Posterior cingulate gyrus (tissue), 11 donors: Measurements from ENCODE around the gene ENO3.
A peak's percentile ranks its signal among the peaks of the same experiment; 100 is the strongest.

Experiments
- DNase-seq, 10 donors: peaks; one replicate each; pipeline versions ENCODE4 v3.0.0 to v3.0.0-alpha.2; 2020 to 2021; ENCODE audit warnings: mixed read lengths in 3 of 10
- intact Hi-C: fragments of 100-400 bp; cut with DNase I; formaldehyde crosslinking; loops from one replicate; pipeline ENCODE4 v1.15.1; 2023

The ENO3 gene

DNA sequence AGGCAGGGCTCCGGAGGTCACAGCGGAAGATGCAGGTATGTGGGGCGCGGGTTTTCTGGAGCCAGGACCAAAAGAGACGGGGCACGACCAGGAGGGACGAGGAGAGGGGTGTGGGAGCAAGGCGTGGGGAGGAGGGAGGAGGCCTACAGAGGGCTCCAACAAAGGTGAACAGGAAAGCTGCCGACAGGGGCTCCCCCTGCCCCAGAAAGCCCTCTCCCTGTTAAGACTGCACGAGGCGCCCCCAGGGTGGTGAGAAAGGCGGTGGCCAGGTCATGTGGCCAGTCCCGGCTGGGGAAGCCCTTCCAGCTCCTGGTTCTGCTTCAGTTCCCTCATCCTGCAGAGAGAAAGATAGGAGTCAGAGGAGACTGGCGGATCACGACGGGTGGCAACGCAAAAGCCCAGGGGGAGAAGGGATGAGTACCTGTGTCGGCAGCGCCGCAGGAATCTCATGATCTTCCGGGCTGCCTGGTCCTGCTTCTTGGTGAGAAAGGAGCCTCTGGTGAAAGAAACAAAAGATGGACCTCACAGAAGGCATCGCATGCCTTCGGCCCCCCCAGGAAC, 17.6 kb downstream of the ENO3 start:
- intact Hi-C loops = loop anchor here (10.0 kb wide), 1 partner anchor 64 kb away; the partner anchor contains the start of gene CHRNE

DNA sequence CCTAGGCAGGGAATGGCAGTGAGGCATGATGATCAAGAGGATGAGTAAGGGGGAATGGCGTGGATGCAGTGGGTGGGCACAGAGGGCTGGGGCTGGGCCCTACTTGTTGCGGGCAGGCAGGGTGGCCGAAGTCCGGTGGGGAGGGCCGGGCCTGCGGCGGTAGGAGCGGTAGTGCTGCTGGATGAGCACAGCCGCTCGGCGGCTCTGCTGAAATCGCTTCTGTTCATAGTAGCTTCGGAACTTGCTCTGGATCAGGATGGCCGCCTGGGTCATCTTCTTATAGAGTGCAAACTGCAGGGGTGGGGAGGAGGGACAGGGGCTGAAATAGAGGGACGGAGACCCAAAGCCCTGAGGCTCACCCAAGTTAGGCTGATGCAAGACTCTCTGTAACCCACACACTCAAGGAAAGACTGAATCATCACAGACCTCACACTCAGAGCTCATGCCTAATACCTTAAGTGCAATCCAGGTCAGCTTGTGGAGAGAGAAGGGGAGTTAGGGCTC, 18.2 kb downstream of the ENO3 start:
- peak in 2 of 10 donors; percentile 81 to 88 for DNase-seq

More for the DNA sequence above, 17.6 kb downstream of the ENO3 start:
- DNase-seq = peak in 3 of 10 donors; percentile 29 to 77 (median 68)

DNA sequence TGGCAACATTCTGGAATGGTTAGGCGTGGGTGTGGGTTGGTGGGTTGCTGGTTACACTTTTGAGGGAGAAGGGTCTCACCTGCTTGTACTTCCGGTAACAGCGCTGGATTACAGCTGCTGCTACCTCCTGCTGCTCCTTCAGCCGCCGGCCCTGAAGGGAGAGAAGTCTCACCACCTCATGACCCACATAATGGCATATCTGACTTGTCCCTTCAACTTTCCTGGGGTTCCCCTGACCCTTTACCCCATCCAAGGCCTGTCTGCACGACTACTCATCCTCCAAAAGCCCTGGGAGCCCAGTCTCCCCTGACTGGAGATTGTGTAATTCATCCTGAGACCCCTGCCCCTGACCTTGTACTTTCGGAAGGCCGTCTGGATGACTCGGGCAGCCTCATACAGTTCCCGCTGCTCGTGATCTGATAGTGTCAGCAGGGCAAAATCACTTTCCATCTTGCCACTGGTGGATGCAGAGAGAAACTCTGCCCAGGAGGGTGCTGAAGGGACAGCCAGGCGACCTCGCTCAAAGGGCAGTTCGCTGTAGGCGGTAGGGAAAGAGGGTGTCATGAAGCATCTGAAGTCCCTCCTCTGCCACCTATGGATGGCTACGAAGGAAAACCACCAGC, 18.7 kb downstream of the ENO3 start:
- DNase-seq = peak in 1 of 10 donors; percentile 52
- intact Hi-C loops = loop anchor here (10.0 kb wide), 1 partner anchor 65 kb away; the partner anchor contains the start of gene CHRNE

More for the DNA sequence above, 18.2 kb downstream of the ENO3 start:
- intact Hi-C loops = loop anchor here (10.0 kb wide), 1 partner anchor 64 kb away; the partner anchor contains the start of gene CHRNE

DNA sequence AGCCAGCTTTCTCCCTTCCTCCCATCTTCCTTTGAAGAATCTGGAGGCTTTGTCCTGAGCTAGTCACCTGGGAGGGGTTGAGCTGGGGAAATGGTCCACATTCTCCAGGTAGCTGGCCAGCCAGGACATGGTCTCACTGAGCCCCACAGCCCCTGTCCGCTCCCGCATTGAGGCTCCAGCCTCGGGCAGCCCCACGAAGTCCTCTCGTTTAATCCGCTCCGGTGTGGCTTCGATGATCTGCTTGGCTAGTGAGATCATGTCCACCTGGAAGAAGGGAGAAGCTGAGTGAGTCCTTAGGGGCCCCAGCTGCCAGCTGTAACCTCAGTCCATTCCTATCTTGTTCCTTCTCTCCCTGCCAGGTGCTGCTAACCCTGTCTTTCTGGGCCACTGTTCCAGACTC, 19.4 kb downstream of the ENO3 start:
- intact Hi-C loops = no loop called here
- DNase-seq = peak in 1 of 10 donors; percentile 49

DNA sequence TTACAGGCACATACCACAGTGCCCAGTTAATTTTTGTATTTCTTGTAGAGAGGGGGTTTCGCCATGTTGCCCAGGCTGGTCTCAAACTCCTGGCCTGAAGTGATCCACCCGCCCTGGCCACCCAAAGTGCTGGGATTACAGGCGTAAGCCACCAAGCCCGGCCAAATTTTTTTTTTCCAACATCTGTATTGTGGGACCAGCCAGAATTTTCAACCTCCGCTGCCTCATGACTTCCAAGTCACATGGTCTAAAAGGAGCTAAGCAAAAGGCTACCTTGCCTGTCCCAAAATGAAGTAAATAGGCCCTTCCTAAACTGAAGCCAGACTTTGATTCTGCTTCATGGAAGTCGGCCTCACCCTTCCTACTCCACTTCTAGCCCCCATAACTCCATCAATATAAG, 20.9 kb downstream of the ENO3 start:
- intact Hi-C loops = no loop called here
- peak in 1 of 10 donors; percentile 71 for DNase-seq

DNA sequence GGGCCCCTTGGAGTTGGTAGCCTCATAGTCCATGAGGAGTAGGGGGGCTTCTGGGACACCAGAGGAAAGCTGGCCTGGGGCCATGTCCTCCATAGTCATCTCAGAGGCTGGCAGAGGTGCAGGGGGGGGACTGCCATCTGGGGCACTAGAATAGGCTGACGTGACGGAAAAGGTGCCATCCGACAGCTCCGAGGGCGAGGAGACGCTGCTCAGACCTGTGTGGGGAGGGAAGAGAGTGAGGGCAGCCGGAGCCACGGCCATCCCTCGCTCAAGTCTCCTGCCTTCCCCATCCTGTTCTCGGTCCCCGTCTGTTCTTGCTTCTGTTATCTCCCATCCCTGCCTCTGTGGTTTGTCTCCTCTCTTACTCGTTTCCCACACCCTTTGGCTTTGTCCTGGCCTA, 21.4 kb downstream of the ENO3 start:
- intact Hi-C loops = no loop called here
- DNase-seq = peak in 1 of 10 donors; percentile 50

DNA sequence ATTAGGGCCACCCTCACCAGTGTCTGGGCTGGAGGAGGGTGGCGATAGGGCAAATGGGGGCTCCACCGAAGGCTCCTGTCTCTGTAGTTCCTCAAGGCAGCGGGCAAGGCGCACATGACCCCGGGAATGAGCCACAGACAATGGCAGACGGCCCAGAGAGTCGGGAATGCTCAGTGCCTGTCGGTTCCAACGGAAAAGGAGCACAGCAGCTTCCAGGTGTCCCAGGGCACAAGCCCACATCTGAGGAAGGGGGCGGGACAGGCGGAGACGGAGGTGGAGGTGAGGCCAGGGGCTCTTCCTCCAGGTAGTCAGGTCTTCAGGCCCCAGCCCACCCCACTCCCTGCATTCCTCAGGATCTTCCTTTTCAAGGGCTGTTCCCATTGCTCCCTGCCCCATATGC, 21.8 kb downstream of the ENO3 start:
- peak in 1 of 10 donors; percentile 65 for DNase-seq
- intact Hi-C loops = no loop called here

DNA sequence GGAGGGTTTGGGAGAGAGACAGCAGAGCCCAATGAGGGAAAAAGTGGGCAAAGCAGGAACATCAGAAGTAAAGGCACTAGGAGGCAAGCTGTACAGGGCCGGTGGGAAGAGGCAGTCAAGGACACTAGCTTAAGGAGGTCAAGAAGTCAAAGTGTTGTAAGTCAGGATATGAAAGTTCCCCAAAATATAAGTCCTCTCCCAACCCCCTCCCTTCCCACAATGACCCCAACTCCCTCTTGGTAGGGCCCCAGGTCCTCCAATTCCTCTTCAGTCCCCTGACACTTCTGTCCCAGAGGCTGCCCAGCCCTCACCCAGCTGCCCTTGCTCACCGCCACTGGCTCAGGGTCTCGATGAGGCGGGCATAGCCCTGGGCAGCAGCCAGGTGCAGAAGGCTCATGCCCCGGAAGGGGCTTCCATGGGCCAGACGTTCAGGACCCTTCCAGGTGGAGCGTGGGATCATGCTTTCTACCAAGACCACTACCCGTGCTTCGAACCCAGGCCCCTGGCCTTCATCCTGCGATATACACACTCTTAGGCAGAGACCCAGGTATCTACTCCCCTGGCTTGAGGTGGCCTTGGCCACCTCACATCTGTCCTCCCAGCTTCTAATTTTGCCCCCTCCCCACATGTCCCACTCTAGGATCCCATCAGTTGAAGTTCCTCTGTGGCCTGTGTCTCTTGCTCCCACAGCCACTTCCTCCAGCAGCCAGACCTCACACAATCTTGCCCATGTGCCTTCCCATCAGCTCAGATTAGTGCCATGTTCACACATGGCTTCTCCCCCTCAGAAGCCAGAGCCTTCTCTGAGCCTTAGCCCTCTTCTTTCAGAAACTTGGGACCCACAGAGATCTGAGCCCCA, 22.6 kb downstream of the ENO3 start:
- peak in 1 of 10 donors; percentile 62 for DNase-seq
- intact Hi-C loops = no loop called here

DNA sequence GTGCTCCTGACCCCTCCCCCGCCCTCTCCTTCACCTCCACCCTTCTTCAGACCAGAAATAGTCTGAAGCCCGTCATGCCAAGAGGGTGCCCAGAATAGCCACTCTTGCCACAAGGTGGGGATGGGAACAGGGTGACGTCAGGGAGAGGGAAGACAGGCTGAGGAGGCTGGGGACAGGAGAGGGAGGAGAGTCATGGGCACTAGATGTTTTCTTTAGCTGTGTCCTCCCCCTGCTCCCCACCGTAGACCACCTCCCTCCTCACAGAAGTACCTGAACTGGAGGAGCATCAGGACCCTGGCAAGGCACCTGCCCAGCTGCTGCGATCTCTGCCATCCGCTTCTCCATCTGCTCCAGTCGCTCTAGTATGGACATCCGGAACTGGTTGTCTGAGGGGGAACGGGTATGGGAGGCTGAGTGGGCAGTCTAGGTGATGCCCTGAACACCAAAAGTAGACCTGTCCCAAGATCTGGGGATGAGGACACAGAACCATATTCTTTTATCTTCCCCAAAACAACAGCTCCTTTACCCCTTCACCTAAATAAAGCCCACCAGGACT, 23.3 kb downstream of the ENO3 start:
- DNase-seq = peak in 1 of 10 donors; percentile 81
- intact Hi-C loops = no loop called here

DNA sequence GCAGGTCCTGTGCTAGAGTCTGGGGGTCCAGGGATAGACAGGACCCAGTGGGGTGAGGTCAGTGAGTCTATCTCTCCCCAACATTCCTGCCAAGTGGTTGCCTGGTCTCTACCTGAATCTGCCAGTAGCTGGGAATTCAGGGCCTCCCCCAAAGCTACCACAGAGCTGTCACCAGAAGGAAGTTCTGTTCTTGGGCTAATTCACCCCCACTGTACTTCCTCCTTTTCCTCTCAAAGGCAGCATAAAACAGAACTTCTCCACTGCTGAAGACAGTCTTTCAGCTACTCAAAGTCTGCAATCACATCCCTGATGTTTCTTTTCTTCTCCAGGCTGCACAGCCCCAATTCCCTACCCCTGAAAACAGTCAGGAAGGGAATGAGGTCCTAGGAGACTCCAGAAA, 27.8 kb downstream of the ENO3 start:
- intact Hi-C loops = no loop called here
- DNase-seq = peak in 1 of 10 donors; percentile 2

DNA sequence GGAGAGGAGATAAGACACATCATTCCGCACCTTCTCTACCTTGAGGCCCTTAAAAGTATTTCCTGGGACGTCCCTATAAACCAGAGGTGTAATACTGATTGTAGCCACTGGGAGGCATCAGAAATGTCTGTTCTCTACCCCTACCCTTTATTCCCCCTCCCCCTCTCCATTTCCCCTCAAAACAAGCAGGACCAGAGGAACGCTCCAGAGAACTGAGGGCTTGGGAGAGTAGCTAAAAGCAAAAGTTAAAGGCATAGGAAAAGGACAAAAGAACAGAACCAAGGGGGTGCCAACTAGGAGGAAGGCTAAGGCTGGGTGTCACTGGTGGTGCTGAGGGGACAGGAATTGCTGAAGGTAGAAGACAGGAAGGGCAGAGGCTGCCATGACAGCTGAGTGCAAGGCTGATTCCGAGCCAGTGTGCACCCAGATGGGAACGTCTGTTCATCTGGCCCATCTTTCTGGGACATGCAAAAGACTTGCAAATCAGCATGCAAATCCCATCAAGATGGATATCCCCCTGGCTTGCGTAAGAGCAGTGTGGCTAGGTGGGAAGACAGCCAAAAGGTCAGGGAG, 29.8 kb downstream of the ENO3 start:
- intact Hi-C loops = loop anchor here (5.0 kb wide), 1 partner anchor 82 kb away; no protein-coding TSS in a partner anchor

DNA sequence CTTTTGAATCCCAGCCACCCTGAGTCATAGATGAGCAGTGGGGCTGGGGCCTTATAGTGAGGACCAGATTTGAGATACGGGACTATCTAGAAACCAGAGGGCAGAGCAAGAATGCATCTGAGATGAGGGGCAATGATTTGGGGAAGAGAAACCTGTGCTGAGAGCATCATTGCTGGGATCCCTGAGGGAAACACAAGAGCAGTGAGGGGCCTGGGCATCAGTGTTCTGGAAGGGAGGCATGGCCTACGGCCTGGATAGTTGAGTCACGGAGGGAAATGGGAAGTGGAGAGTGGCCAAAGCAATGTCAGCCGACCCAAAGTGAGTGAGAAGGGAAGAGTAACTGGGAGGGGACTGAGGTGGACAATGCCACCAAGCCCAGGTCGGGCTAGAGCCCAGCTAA, 31.4 kb downstream of the ENO3 start:
- DNase-seq = peak in 1 of 10 donors; percentile 5
- intact Hi-C loops = loop anchor here (5.0 kb wide), 1 partner anchor 80 kb away; no protein-coding TSS in a partner anchor

More for the DNA sequence above, 29.8 kb downstream of the ENO3 start:
- peak in 1 of 10 donors; percentile 55 for DNase-seq

DNA sequence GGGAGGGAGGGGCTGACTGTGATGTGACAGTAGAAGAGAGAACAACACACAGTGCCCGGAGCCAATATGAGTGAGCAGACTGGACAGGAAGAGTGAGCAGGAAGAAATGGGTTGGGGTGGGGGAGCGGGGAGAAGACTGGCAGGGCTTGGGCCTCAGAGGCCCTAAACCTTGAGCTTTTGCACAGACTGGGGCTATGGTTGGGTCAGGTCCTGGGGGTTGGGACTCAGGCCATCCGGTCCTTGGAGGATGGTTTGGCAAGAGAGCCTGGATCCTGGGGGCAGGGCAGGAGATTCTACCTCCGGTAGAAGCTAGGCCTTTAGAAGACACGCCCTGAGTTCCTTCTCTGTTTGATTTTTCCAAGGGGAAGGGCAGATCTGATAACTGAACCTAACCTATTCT, 35.5 kb downstream of the ENO3 start:
- intact Hi-C loops = loop anchor here (5.0 kb wide), 1 partner anchor 39 kb away; the partner anchor contains the start of gene PFN1
- no peak for DNase-seq

DNA sequence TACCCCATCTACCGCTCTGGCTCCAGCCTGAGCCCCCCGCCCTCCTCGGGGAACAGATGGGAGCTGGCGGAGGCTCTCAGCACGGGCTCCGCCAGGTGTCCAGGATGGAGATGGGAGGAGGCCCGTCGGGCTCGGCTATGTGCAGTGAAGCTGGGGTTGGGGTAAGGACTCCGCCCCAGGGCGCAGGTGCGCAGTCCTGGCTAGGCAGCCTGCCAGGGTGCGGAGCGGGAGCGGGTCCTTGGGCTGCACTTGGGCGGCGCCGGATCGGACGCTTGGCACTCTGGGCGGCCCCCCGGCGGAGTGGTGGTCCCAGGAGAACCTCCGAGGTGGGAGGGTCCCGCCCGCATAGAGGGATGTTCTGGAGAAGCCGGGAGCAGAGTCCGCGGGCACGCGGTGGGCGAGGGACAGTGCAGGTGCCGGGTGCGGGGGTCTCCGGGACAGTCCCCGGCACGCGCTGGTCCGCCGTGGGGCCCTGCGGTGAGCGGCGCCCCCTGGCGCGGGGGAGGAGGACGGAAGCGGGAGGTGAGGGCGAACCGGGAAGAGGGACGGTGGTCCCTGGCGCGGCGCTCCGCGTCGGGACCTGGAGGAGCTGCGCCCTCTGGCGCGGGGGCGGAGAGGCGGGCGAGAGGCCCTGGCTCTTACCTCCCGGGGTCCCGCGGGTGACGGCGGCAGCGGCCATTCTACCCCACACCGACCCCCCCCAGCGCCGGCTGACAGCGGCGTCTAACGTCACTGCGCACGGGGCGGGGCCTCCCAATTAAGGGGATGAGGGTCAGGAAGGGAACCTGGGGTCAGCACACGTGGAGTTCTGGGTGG, 36.2 kb downstream of the ENO3 start, which contains the start of gene CAMTA2:
Gene CAMTA2, minus strand, starts transcription at position 725 of the 816 bp plus-strand sequence. CDS start 1,453 bp downstream, outside the sequence.
- intact Hi-C loops = loop anchor here (5.0 kb wide), 1 partner anchor 40 kb away; the partner anchor contains the start of gene PFN1
- DNase-seq = peak; percentile 82 to 98 (median 90)

DNA sequence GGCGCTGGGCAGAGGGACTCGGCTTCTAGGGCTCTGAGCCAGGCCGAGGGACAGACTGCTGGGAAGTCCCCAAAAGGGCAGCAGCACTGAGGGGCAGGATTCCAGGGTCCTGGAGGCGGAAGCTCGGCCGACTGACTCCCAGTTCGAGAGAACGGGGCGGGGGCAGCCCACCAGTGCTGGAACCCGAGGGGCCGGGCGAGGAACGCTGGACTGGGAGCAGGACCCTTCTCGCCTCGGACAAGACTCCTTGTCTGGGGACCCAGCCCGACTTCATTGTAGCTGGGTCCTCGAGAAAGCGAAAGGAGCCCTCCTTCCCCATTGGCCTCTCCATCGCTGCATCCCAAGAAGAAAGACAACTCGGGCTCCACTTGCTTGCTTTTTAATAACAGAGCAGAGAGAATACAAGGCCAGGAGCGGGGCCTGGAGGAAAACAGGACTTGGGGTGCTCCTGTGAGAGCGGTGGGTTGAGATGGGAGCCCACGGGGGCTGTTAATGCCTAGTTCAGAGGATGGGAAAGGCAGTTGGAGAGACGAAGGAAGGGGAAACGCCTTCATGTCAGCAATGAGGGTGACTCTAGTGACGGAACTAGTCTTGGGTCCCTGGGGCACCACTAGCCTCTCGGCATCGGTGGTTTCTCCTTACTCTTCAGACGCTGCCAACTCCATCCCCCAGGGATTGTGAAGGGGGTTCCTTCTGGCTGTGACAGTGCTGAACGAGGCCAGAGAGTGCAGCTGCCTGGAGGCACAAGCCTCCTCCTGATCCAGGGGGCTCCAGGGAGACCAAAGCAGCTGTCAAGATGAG, 37.0 kb downstream of the ENO3 start:
- DNase-seq = no peak
- intact Hi-C loops = loop anchor here (5.0 kb wide), 1 partner anchor 41 kb away; the partner anchor contains the start of gene PFN1

DNA sequence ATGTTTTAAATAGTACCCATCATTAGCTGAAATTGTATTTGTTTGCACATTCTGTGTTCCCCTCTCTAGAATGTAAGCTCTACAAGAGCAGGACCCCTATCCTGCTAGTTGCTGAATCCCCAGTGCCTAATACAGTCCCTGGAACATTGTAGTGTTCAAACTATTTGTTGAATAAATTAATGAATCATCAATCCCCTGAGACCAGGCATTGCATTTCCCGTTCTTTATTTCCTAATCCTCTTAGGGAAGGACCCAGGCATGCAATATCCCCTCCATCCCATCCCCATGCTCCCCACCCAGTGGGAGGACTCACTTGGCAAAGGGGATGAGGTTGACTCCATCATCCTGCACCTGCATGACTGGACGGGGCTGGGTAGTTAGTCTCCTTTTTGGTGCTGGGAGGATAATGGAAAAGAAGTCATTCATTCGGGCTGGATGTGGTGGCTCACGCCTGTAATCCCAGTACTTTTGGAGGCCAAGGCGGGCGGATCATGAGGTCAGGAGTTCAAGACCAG, 43.2 kb downstream of the ENO3 start:
- no peak for DNase-seq
- intact Hi-C loops = no loop called here

DNA sequence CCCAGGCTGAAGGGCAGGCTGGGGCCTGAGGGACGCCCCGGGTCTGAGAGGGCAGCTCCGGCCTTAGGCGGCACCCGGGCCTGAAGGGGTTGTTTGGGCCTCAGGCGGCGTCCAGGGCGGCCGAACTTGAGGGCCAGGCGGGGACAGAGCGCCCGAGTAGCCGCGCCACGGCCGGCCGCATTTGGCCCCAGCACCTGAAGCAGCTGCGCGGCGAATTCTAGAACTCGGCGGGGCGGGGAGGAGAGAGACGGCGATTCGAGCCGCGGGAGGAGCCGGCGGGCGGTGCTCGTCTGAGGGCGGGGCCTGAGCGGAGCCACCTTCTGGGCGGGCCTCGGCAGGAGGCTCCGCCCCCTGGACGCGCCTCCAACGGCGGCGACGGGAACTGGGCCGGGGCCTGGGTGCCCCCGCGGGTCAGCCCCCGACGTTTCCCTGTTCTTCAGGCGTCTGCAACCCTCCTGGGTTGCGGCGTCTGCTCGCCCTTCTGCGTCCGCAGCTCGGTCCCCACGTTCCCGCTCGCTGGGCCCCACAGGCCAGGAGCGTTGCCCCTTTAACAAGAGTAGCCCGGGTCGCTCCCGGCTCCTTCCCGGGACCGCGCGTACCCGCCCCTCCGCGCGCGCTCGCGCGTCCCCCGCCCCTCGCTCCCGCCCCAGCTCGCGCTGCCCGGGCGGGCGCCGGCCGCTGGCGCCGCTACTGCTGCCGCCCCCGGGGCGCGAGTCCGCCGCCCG, 46.5 kb downstream of the ENO3 start, which contains the start of the genes INCA1 and KIF1C:
Gene INCA1, minus strand, starts transcription at position 221 of the 725 bp plus-strand sequence. CDS start 3,085 bp downstream, outside the sequence.
Gene KIF1C, plus strand, starts transcription at position 649 of the 725 bp plus-strand sequence. CDS start 2,297 bp downstream, outside the sequence.
- intact Hi-C loops = loop anchor here (1.0 kb wide), 1 partner anchor 30 kb away; the partner anchor contains the start of gene SPAG7
- peak; percentile 87 to 99 (median 95) for DNase-seq
